SU-DHL-6 (cell line): ENCODE measurements around the gene INSR.

Experiments
- H2AFZ ChIP-seq: fragments of 200-600 bp; sonication (generic); 2 replicates; pipeline ENCODE4 v1.6.1; 2014; ENCODE audit warnings: low read depth, mild to moderate bottlenecking, moderate library complexity, mixed read lengths, antibody characterized with exemption, low read length; ENCODE audit not compliant: severe bottlenecking
- H3F3A ChIP-seq: fragments of 200-600 bp; shearing (Covaris generic); 2 replicates; pipeline ENCODE4 v1.6.0; 2016; ENCODE audit warnings: antibody characterized with exemption, mild to moderate bottlenecking; ENCODE audit not compliant: insufficient read depth
- H3K27ac ChIP-seq: fragments of 200-600 bp; sonication (generic); 2 replicates; pipeline ENCODE4 v1.5.1; 2016; ENCODE audit warnings: low read depth, mild to moderate bottlenecking, low read length, moderate library complexity, mixed read lengths
- H3K27me3 ChIP-seq: fragments of 200-600 bp; sonication (generic), shearing (Covaris generic); 2 replicates; pipeline ENCODE4 v1.6.0; 2014; ENCODE audit warnings: mild to moderate bottlenecking, low read length
- H3K36me3 ChIP-seq: fragments of 200-600 bp; sonication (generic); 2 replicates; pipeline ENCODE4 v1.6.1; 2014; ENCODE audit warnings: mild to moderate bottlenecking, low read length, mixed read lengths
- H3K4me2 ChIP-seq: fragments of 300-600, 200-600 bp; shearing (Covaris generic), sonication (generic); 2 replicates; pipeline ENCODE4 v1.6.0; 2014; ENCODE audit warnings: low read length, low read depth, mild to moderate bottlenecking; ENCODE audit not compliant: poor library complexity, severe bottlenecking
- H3K4me3 ChIP-seq: fragments of 200-600 bp; sonication (generic); 2 replicates; pipeline ENCODE4 v1.5.1; 2014; ENCODE audit warnings: antibody characterized with exemption, low read length, mild to moderate bottlenecking, mixed read lengths; ENCODE audit not compliant: insufficient read depth, poor library complexity, severe bottlenecking
- H3K79me2 ChIP-seq: fragments of 200-600 bp; sonication (generic); 2 replicates; pipeline ENCODE4 v1.6.1; 2014; ENCODE audit warnings: mild to moderate bottlenecking, low read length, moderate library complexity; ENCODE audit not compliant: insufficient read depth
- H3K9ac ChIP-seq: fragments of 200-600 bp; sonication (generic); 2 replicates; pipeline ENCODE4 v1.7.0; 2014; ENCODE audit warnings: mild to moderate bottlenecking, low read length
- H3K9me2 ChIP-seq: fragments of 200-600 bp; sonication (generic); replicated peaks from 2 replicates; pipeline ENCODE4 v1.6.1; 2014; ENCODE audit warnings: low read length; ENCODE audit not compliant: insufficient read depth
- H3K9me3 ChIP-seq: fragments of 200-600 bp; sonication (generic); 2 replicates; pipeline ENCODE4 v1.6.1; 2014; ENCODE audit warnings: low read length, mixed read lengths; ENCODE audit not compliant: insufficient read depth
- H4K20me1 ChIP-seq: fragments of 200-600 bp; sonication (generic); 2 replicates; pipeline ENCODE4 v1.6.1; 2014; ENCODE audit warnings: low read depth, mild to moderate bottlenecking, antibody characterized with exemption, low read length, moderate library complexity, mixed read lengths
- CTCF ChIP-seq: fragments of 200-600 bp; sonication (generic); IDR thresholded peaks from one replicate; pipeline ENCODE4 v1.5.1; 2017; ENCODE audit warnings: antibody characterized with exemption, mild to moderate bottlenecking, low read length, moderate library complexity; ENCODE audit not compliant: insufficient read depth, poor library complexity, severe bottlenecking
- EZH2phosphoT487 ChIP-seq: fragments of 200-600 bp; sonication (generic), shearing (Covaris generic); conservative IDR thresholded peaks from 2 replicates; pipeline ENCODE4 v1.6.1; 2018; ENCODE audit warnings: mild to moderate bottlenecking, antibody characterized with exemption, low read length, moderate library complexity, mixed read lengths

INSR gene

GRCh38 chr19:7191946-7192691 is 102.1 kb downstream of the INSR start:
- Histone ChIP-seq H3K27ac (peak overlapping the region; percentile 69), H3K9ac (peak overlapping the region; percentile 52), H3K36me3 (no peaks in the 10 kb centered on the region), H3K27me3 (no peaks in the 10 kb centered on the region), H3K9me2 (no peaks in the 10 kb centered on the region), H3F3A (peaks cover 17% of the 10 kb centered on the region), H3K4me3 (peak overlapping the region; percentile 12), H3K9me3 (no peaks in the 10 kb centered on the region), H2AFZ (peak overlapping the region; percentile 15), H3K4me2 (peak overlapping the region; percentile 67), H3K79me2 (peaks cover 81% of the 10 kb centered on the region), H4K20me1 (no peaks in the 10 kb centered on the region)
- TF ChIP-seq CTCF (no peak), EZH2phosphoT487 (no peak)

GRCh38 chr19:7188698-7189629 is 105.2 kb downstream of the INSR start:
- Histone ChIP-seq H2AFZ (no peak overlapping the region), H3K9ac (no peak overlapping the region), H3K27me3 (no peaks in the 10 kb centered on the region)

More at GRCh38 chr19:7188698-7189629, 105.2 kb downstream of the INSR start:
- Histone ChIP-seq H3K4me2 (no peak overlapping the region), H3F3A (peaks cover 8% of the 10 kb centered on the region; the same call in 1 of the 2 replicates), H3K9me3 (no peaks in the 10 kb centered on the region), H3K4me3 (no peak overlapping the region), H3K36me3 (no peaks in the 10 kb centered on the region), H3K79me2 (peaks cover 66% of the 10 kb centered on the region), H3K9me2 (no peaks in the 10 kb centered on the region), H4K20me1 (no peaks in the 10 kb centered on the region), H3K27ac (no peak overlapping the region)
- no peak for TF ChIP-seq EZH2phosphoT487
- TF ChIP-seq CTCF: no peak
